A549 (cell line): Measurements from ENCODE around the gene CANT1.

ENCODE experiments used
- CEBPB ChIP-seq, 2 experiments: fragments of >200 bp in 1 of 2; sonication (Bioruptor Twin) in 1 of 2; formaldehyde crosslinking in 1 of 2; IDR thresholded peaks; 2 replicates each; pipeline ENCODE4 v1.6.1; 2012 to 2016
- CTCF ChIP-seq: fragments of >200 bp; sonication (Bioruptor Twin); formaldehyde crosslinking; IDR thresholded peaks from 3 replicates; pipeline ENCODE4 v1.5.1; 2016
- EHMT2 ChIP-seq: fragments of 200-600 bp; sonication (generic); IDR thresholded peaks from 2 replicates; pipeline ENCODE4 v1.6.1; 2016; ENCODE audit warnings: antibody characterized with exemption, low read depth, mild to moderate bottlenecking, moderate library complexity
- EP300 ChIP-seq, 2 experiments: fragments of >200 bp; sonication (Bioruptor Twin); formaldehyde crosslinking; IDR thresholded peaks; 2 replicates in 1 of 2; 3 replicates in 1 of 2; pipeline ENCODE4 v1.6.1; 2016 to 2017
- ESRRA ChIP-seq: fragments of 150-350 bp; IDR thresholded peaks from 2 replicates; pipeline ENCODE4 v1.6.1; 2014; ENCODE audit warnings: mild to moderate bottlenecking, low read length, borderline replicate concordance
- FOSL2 ChIP-seq, 2 experiments: fragments of 450-650 bp in 1 of 2; fragments of >200 bp in 1 of 2; sonication (Bioruptor Twin) in 1 of 2; formaldehyde crosslinking; IDR thresholded peaks; 2 replicates each; pipeline versions ENCODE4 v1.5.0 to v1.6.1; 2016 to 2020; ENCODE audit warnings: mild to moderate bottlenecking in 1 of 2, moderate library complexity in 1 of 2
- HDAC2 ChIP-seq: fragments of 200-600 bp; sonication (generic); IDR thresholded peaks from 2 replicates; pipeline ENCODE4 v1.6.1; 2016
- HOXA7 ChIP-seq: fragments of 250-450 bp; sonication (Bioruptor Pico); IDR thresholded peaks from 2 replicates; pipeline ENCODE4 v1.5.0; 2020; ENCODE audit warnings: mild to moderate bottlenecking, moderate library complexity
- KDM5A ChIP-seq: fragments of 200-600 bp; sonication (generic); IDR thresholded peaks from 2 replicates; pipeline ENCODE4 v1.6.1; 2016; ENCODE audit warnings: antibody characterized with exemption, mild to moderate bottlenecking
- MAX ChIP-seq: IDR thresholded peaks from 2 replicates; pipeline ENCODE4 v1.6.1; 2012
- NR3C1 ChIP-seq: fragments of >200 bp; sonication (Bioruptor Twin); formaldehyde crosslinking; IDR thresholded peaks from 3 replicates; pipeline ENCODE4 v1.6.1; 2017
- POLR2A ChIP-seq: IDR thresholded peaks from 2 replicates; pipeline ENCODE4 v1.6.1; 2012; ENCODE audit warnings: mild to moderate bottlenecking, low read length
- REST ChIP-seq: fragments of 200-600 bp; sonication (generic); IDR thresholded peaks from 2 replicates; pipeline ENCODE4 v1.6.1; 2016; ENCODE audit warnings: antibody characterized with exemption, mild to moderate bottlenecking, moderate library complexity

- TF ChIP-seq KDM5A (no peak), ESRRA (no peak), CTCF (no peak), POLR2A (no peak), REST (no peak), FOSL2 (IDR thresholded peaks at IDR 0.05) (no peak), FOSL2 (CRISPR knock-in tag; IDR thresholded peaks at IDR 0.05) (no peak), HDAC2 (no peak), CEBPB (IDR thresholded peaks at IDR 0.05) (no peak), EHMT2 (no peak), MAX (no peak), HOXA7 (CRISPR knock-in tag) (no peak), NR3C1 (no peak), EP300 (IDR thresholded peaks at IDR 0.05) (no peak)
Measured at GRCh38 chr17:79036181-79036580, 26.6 kb upstream of the CANT1 start.
